Effector CD4-positive, alpha-beta T cell (primary cell): Measurements from ENCODE around the gene SGCD.

ENCODE experiments used
- DNase-seq: peaks from one replicate; pipeline ENCODE4 v3.0.0-alpha.2; 2020

Gene SGCD

GRCh38 chr5:156800929-156801328 is 474.0 kb downstream of the SGCD start:
- no peak for DNase-seq

GRCh38 chr5:156802501-156802900 is 475.5 kb downstream of the SGCD start:
- DNase-seq = no peak

- DNase-seq = no peak
These were observed 476.4 kb downstream of the SGCD start for GRCh38 chr5:156803404-156803803.

DNA sequence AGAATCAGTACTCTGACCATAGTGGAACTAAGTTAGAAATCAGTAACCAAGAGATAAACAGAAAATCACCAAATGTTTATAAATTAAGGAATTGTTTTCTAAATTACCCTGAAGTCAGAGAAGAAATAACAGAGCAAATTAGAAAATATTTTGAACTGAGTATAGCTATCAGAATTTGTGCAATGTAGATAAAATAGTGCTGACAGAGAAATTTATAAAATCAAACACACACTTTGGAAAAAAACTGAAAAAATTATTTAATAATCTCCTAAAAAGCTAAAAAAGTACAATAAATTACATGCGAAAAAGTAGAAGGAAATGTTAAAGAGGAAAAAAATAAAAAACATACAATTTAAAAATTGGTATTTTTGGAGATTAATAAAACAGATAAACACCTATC is 486.0 kb downstream of the SGCD start:
- DNase-seq = no peak

DNA sequence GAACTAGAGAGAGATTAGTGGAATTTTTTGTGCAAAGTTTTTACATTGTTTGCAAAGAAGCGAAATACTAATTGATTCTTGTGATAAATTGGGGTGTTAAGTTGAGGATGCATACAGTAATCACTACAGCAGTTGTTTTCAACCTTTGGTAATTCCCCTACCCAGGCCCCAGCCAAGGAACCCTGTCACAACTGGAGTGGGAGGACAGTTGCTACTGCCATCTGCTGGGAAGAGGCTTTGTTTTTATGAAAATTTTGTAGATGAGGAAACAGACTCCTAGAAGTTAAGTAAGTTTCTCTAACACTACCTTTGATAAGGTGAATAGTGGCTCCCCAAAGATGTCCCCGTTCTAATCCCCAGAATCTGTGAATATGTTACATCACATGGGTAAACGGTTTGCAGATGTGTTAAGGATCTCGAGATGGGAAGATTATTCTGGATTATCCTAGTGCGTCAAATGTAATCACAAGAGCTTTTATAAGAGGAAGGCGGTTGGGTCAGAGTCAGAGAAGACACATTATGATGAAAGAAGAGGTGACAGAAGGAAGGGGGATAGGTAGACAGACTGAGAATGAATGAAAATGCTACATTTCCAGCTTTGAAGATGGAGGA is 489.1 kb downstream of the SGCD start:
- no peak for DNase-seq
